Adrenal gland (tissue), 5 donors: Measurements from ENCODE around the gene PTPRE.

Source experiments
- CTCF ChIP-seq, 6 experiments: fragments of 450-650 bp in 4 of 6; fragments of 200-600 bp in 2 of 6; sonication (generic) in 1 of 6; IDR thresholded peaks; 1 replicate in 5 of 6; 2 replicates in 1 of 6; pipeline versions ENCODE4 v1.5.1 to v1.8.0; 2016 to 2021; ENCODE audit warnings: antibody characterized with exemption in 6 of 6, mild to moderate bottlenecking in 2 of 6, moderate library complexity in 1 of 6
- POLR2A ChIP-seq, 2 donors: fragments of 450-650 bp; IDR thresholded peaks; one replicate each; pipeline ENCODE4 v1.6.1; 2017; ENCODE audit warnings: antibody characterized with exemption in 2 of 2, mild to moderate bottlenecking in 2 of 2, moderate library complexity in 1 of 2
- donor health status: DM: no; HTN: no; CAD: no.

GRCh38 chr10:128005858-128006257, 99.0 kb downstream of the PTPRE start:
- TF ChIP-seq CTCF (IDR thresholded peaks at IDR 0.05) (no peak), POLR2A (IDR thresholded peaks at IDR 0.05) (no peak)
